Ramos (cell line): ENCODE measurements around the gene SMC3.
"Not testable (repeated sequence)": the region's sequence is repeated elsewhere in the genome, so short reads cannot be mapped to it uniquely, and the experiment has no call there.

ENCODE experiments used
- in situ Hi-C: fragments of 300-500 bp; cut with MboI; formaldehyde crosslinking; loops from one replicate; pipeline ENCODE4 v1.14.3; 2022; ENCODE audit warnings: low sequenced_read_pairs; ENCODE audit not compliant: unreplicated experiment

Gene SMC3

GRCh38 chr10:110567201-110568054 lies at the start of gene SMC3:
Gene SMC3 (plus strand): TSS chr10:110567695. CDS start chr10:110567817, 122 bp downstream.
- in situ Hi-C loops: no loop called here

- in situ Hi-C loops: no loop called here
Observed at GRCh38 chr10:110522365-110522988, 45.0 kb upstream of the SMC3 start.

GRCh38 chr10:110523736-110524135 lies 43.8 kb upstream of the SMC3 start:
- in situ Hi-C loops: no loop called here

GRCh38 chr10:110524179-110524858 lies 43.2 kb upstream of the SMC3 start:
- in situ Hi-C loops: no loop called here

- in situ Hi-C loops: no loop called here
Observed at GRCh38 chr10:110524859-110525232, 42.6 kb upstream of the SMC3 start.

- in situ Hi-C loops: no loop called here
Observed at GRCh38 chr10:110525349-110526260, 41.9 kb upstream of the SMC3 start.

- in situ Hi-C loops: no loop called here
Observed at GRCh38 chr10:110527731-110528171, 39.7 kb upstream of the SMC3 start.

- in situ Hi-C loops: no loop called here
Observed at GRCh38 chr10:110528224-110528996, 39.1 kb upstream of the SMC3 start.

GRCh38 chr10:110528997-110529524 lies 38.4 kb upstream of the SMC3 start:
- in situ Hi-C loops: not testable (repeated sequence)

- in situ Hi-C loops: no loop called here
Observed at GRCh38 chr10:110529596-110530011, 37.9 kb upstream of the SMC3 start.

GRCh38 chr10:110530131-110530831 lies 37.2 kb upstream of the SMC3 start:
- in situ Hi-C loops: no loop called here

GRCh38 chr10:110531687-110532086 lies 35.8 kb upstream of the SMC3 start:
- in situ Hi-C loops: no loop called here

- in situ Hi-C loops: not testable (repeated sequence)
Observed at GRCh38 chr10:110532628-110533027, 34.9 kb upstream of the SMC3 start.

- in situ Hi-C loops: no loop called here
Observed at GRCh38 chr10:110533149-110533548, 34.3 kb upstream of the SMC3 start.

GRCh38 chr10:110534571-110534970 lies 32.9 kb upstream of the SMC3 start:
- in situ Hi-C loops: no loop called here

- in situ Hi-C loops: no loop called here
Observed at GRCh38 chr10:110535958-110536891, 31.3 kb upstream of the SMC3 start.

- in situ Hi-C loops: no loop called here
Observed at GRCh38 chr10:110539091-110539490, 28.4 kb upstream of the SMC3 start.
